HFFc6 (cell line): ENCODE results near the gene IRAK1BP1. TPM values are rescaled to one million over a fixed set of nuclear protein-coding genes. Genes with fewer than 3 reads are reported as not detected.
"Not testable (repeated sequence)": the region's sequence is repeated elsewhere in the genome, so short reads cannot be mapped to it uniquely, and the experiment has no call there.

Source experiments
- DNase-seq: peaks from one replicate; pipeline ENCODE4 v3.0.0-alpha.2; 2018
- H3K27ac Mint-ChIP-seq: 2 replicates; pipeline ENCODE4 v1.8.0; 2020; ENCODE audit warnings: mild to moderate bottlenecking, mixed read lengths
- H3K27me3 Mint-ChIP-seq: 2 replicates; pipeline ENCODE4 v1.8.0; 2021; ENCODE audit warnings: mild to moderate bottlenecking, moderate library complexity, mixed read lengths; ENCODE audit not compliant: insufficient read depth
- H3K36me3 Mint-ChIP-seq: 2 replicates; pipeline ENCODE4 v1.8.0; 2021; ENCODE audit warnings: low read depth, mixed read lengths
- H3K4me1 Mint-ChIP-seq: 2 replicates; pipeline ENCODE4 v1.8.0; 2020; ENCODE audit warnings: low read depth, mixed read lengths
- H3K4me3 Mint-ChIP-seq: 2 replicates; pipeline ENCODE4 v1.8.0; 2020; ENCODE audit warnings: mild to moderate bottlenecking, moderate library complexity, mixed read lengths
- H3K9me3 Mint-ChIP-seq: 2 replicates; pipeline ENCODE4 v1.8.0; 2020; ENCODE audit warnings: mild to moderate bottlenecking, mixed read lengths
- total RNA-seq, 6 experiments: library from RNA; stranded (reverse); fragmentation: NEBNext Ultra II Directional; extraction: Animal tissue kit (Norgen Biotek cat#: 25700); gene quantifications; 2 replicates in 1 of 6; 3 replicates in 5 of 6; pipeline ENCODE4 v1.2.3, GENCODE V29; 2021
- TF ChIP-seq, protein P1 (sequence below): fragments of 200-600 bp; sonication (generic); IDR thresholded peaks from 2 replicates; pipeline ENCODE4 v1.5.0; 2021; ENCODE audit warnings: antibody characterized with exemption, mild to moderate bottlenecking

The IRAK1BP1 gene
- total RNA-seq, 6 experiments from 2014 or later = 1.8 to 2.6 (median 2.3) TPM

DNA sequence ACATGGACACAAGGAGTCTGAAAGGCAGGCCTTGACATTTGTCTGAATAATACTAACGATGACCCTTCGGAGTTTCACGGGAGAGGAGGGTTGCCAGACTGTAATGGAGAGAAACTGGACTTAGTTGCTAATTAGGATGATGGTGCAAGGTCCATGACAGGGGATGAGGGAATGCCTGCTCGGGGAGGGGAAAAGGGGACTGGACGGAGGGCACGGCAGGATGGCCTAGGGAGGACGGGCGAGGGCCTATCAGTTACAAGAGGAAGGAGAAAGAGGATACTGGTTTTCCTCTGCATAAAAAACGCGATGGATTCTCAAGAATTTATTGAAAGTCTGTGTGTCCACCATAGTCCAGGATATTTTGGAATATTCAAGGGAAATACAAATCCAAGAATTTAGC is 42.7 kb downstream of the IRAK1BP1 start:
- Mint-ChIP-seq H3K27ac (peak overlapping the region; percentile 67; the same call in 1 of the 2 replicates), H3K27me3 (no peaks in the 10 kb centered on the region; the same call in 1 of the 2 replicates), H3K9me3 (no peaks in the 10 kb centered on the region), H3K4me1 (peaks cover 49% of the 10 kb centered on the region), H3K4me3 (peak overlapping the region; percentile 72), H3K36me3 (peaks cover 4% of the 10 kb centered on the region; the same call in 1 of the 2 replicates)
- no peak for DNase-seq
- TF ChIP-seq, protein P1, sequence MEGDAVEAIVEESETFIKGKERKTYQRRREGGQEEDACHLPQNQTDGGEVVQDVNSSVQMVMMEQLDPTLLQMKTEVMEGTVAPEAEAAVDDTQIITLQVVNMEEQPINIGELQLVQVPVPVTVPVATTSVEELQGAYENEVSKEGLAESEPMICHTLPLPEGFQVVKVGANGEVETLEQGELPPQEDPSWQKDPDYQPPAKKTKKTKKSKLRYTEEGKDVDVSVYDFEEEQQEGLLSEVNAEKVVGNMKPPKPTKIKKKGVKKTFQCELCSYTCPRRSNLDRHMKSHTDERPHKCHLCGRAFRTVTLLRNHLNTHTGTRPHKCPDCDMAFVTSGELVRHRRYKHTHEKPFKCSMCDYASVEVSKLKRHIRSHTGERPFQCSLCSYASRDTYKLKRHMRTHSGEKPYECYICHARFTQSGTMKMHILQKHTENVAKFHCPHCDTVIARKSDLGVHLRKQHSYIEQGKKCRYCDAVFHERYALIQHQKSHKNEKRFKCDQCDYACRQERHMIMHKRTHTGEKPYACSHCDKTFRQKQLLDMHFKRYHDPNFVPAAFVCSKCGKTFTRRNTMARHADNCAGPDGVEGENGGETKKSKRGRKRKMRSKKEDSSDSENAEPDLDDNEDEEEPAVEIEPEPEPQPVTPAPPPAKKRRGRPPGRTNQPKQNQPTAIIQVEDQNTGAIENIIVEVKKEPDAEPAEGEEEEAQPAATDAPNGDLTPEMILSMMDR = no peak

- no peaks in the 10 kb centered on the region for H3K9me3 Mint-ChIP-seq
- no peak for DNase-seq
- H3K27me3 Mint-ChIP-seq = no peaks in the 10 kb centered on the region; the same call in 1 of the 2 replicates
- peak overlapping the region; percentile 72 for H3K4me3 Mint-ChIP-seq
- no peak overlapping the region for H3K27ac Mint-ChIP-seq
- TF ChIP-seq, protein P1 = no peak
- H3K4me1 Mint-ChIP-seq = peaks cover 43% of the 10 kb centered on the region
- H3K36me3 Mint-ChIP-seq = peaks cover 4% of the 10 kb centered on the region; the same call in 1 of the 2 replicates
These were observed 43.3 kb downstream of the IRAK1BP1 start for GRCh38 chr6:78910591-78911171.

GRCh38 chr6:78911218-78911940 is 44.0 kb downstream of the IRAK1BP1 start:
- Mint-ChIP-seq H3K4me1 (peaks cover 37% of the 10 kb centered on the region), H3K4me3 (peak overlapping the region; percentile 72), H3K9me3 (peaks cover under 1% of the 10 kb centered on the region; the same call in 1 of the 2 replicates), H3K36me3 (peaks cover 5% of the 10 kb centered on the region), H3K27ac (no peak overlapping the region), H3K27me3 (no peaks in the 10 kb centered on the region; the same call in 1 of the 2 replicates)
- DNase-seq = no peak
- TF ChIP-seq, protein P1 = no peak

DNA sequence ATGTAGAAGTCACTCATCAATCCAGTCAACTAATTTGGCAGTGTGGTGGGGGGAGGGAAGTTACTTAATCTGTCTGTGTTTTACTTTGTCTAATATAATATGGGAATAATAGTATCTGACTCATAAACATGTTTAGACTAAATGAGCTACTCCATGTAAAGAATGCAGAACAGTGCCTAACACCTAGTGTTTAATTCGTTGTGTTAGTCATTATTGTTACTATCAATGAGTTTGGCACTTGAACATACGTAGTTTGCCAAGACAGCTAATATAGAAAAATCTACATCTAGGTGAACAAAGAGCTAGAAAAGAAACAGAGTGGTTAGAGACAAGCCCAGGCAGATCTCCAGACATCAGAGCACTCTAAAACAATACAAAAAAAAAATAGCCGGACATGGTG is 49.1 kb downstream of the IRAK1BP1 start:
- Mint-ChIP-seq H3K27me3 (no peaks in the 10 kb centered on the region; the same call in 1 of the 2 replicates), H3K36me3 (peaks cover 8% of the 10 kb centered on the region), H3K27ac (no peak overlapping the region), H3K4me3 (no peak overlapping the region), H3K9me3 (peaks cover 27% of the 10 kb centered on the region), H3K4me1 (peaks cover 1% of the 10 kb centered on the region)
- TF ChIP-seq, protein P1 = no peak
- no peak for DNase-seq

GRCh38 chr6:78917788-78918187 is 50.4 kb downstream of the IRAK1BP1 start:
- Mint-ChIP-seq H3K36me3 (peaks cover 13% of the 10 kb centered on the region; the same call in 1 of the 2 replicates), H3K4me3 (no peak overlapping the region), H3K4me1 (no peaks in the 10 kb centered on the region), H3K27ac (no peak overlapping the region), H3K9me3 (peaks cover 27% of the 10 kb centered on the region), H3K27me3 (no peaks in the 10 kb centered on the region; the same call in 1 of the 2 replicates)
- TF ChIP-seq, protein P1 = no peak
- DNase-seq = no peak

DNA sequence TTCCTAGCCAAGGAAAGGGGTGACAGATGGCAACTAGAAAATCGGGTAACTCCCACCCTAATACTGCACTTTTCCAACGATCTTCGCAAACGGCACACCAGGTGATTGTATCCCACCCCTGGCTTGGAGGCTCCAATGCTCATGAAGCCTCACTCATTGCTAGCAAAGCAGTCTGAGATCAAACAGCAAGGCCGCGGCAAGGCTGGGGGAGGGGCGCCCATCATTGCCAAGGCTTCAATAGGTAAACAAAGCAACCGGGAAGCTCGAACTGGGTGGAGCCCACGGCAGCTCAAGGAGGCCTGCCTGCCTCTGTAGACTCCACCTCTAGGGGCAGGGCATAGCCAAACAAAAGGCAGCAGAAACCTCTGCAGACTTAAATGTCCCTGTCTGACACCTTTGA is 53.8 kb downstream of the IRAK1BP1 start:
- DNase-seq, H3K27ac Mint-ChIP-seq, H3K4me1 Mint-ChIP-seq, H3K4me3 Mint-ChIP-seq, H3K27me3 Mint-ChIP-seq: not testable (repeated sequence)
- peaks cover 13% of the 10 kb centered on the region; the same call in 1 of the 2 replicates for H3K36me3 Mint-ChIP-seq
- peaks cover 27% of the 10 kb centered on the region for H3K9me3 Mint-ChIP-seq
